CD14-positive monocyte (primary cell): Measurements from ENCODE around the gene TRAPPC2. TPM values are rescaled to one million over a fixed set of nuclear protein-coding genes. Genes with fewer than 3 reads are reported as not detected.

ENCODE experiments used
- DNase-seq, 3 donors: peaks; one replicate each; pipeline ENCODE4 v3.0.0-alpha.2; 2011 to 2022
- H2AFZ ChIP-seq: 2 replicates; pipeline ENCODE4 v1.6.0; 2012; ENCODE audit warnings: mild to moderate bottlenecking, low read depth, low read length, inconsistent platforms; ENCODE audit not compliant: insufficient read depth, poor library complexity, severe bottlenecking
- H3K27ac ChIP-seq, 2 donors: 1 replicate in 1 of 2; 2 replicates in 1 of 2; pipeline ENCODE4 v1.5.1; 2012 to 2013; ENCODE audit warnings: low read length in 2 of 2, control low read depth in 1 of 2, inconsistent platforms in 1 of 2, low read depth in 1 of 2, mild to moderate bottlenecking in 1 of 2
- H3K27me3 ChIP-seq, 2 donors: one replicate each; pipeline versions ENCODE4 v1.6.0 to v1.6.1; 2011 to 2013; ENCODE audit warnings: low read length in 2 of 2; ENCODE audit not compliant: control insufficient read depth in 2 of 2, insufficient read depth in 2 of 2
- H3K36me3 ChIP-seq, 2 donors: replicated peaks in 1 of 2; 1 replicate in 1 of 2; 2 replicates in 1 of 2; pipeline versions ENCODE4 v1.5.1 to v1.6.1; 2012 to 2013; ENCODE audit warnings: low read length in 2 of 2, control low read depth in 1 of 2, inconsistent platforms in 1 of 2, mild to moderate bottlenecking in 1 of 2; ENCODE audit not compliant: insufficient read depth in 2 of 2, control insufficient read depth in 1 of 2
- H3K4me1 ChIP-seq, 2 donors: 1 replicate in 1 of 2; 2 replicates in 1 of 2; pipeline versions ENCODE4 v1.5.1 to v1.6.1; 2012 to 2013; ENCODE audit warnings: low read length in 2 of 2, control low read depth in 1 of 2, inconsistent platforms in 1 of 2, mild to moderate bottlenecking in 1 of 2, moderate library complexity in 1 of 2; ENCODE audit not compliant: insufficient read depth in 2 of 2, control insufficient read depth in 1 of 2
- H3K4me2 ChIP-seq: replicated peaks from 2 replicates; pipeline ENCODE3; 2012; ENCODE audit warnings: low read length, moderate library complexity, mild to moderate bottlenecking; ENCODE audit not compliant: poor library complexity, severe bottlenecking; ENCODE audit errors: extremely low read depth
- H3K4me3 ChIP-seq, 3 experiments: fragments of 200-600 bp in 1 of 3; sonication (generic) in 1 of 3; replicated peaks in 1 of 3; 1 replicate in 2 of 3; 2 replicates in 1 of 3; pipeline ENCODE4 v1.5.1; 2011 to 2013; ENCODE audit warnings: low read length in 3 of 3, mild to moderate bottlenecking in 3 of 3, control low read depth in 2 of 3, low read depth in 2 of 3, inconsistent platforms in 1 of 3, moderate library complexity in 1 of 3
- H3K79me2 ChIP-seq: 2 replicates; pipeline ENCODE4 v1.6.0; 2012; ENCODE audit warnings: mild to moderate bottlenecking, control low read depth, inconsistent platforms, low read length, moderate library complexity; ENCODE audit not compliant: insufficient read depth
- H3K9ac ChIP-seq: 2 replicates; pipeline ENCODE4 v1.6.0; 2017; ENCODE audit warnings: low read length, mild to moderate bottlenecking; ENCODE audit not compliant: insufficient read depth, poor library complexity, severe bottlenecking
- H3K9me3 ChIP-seq, 2 donors: replicated peaks in 1 of 2; 1 replicate in 1 of 2; 2 replicates in 1 of 2; pipeline versions ENCODE4 v1.5.1 to v1.6.1; 2012 to 2013; ENCODE audit warnings: low read length in 2 of 2, control low read depth in 1 of 2; ENCODE audit not compliant: control insufficient read depth in 1 of 2, insufficient read depth in 1 of 2
- H4K20me1 ChIP-seq: 2 replicates; pipeline ENCODE4 v1.6.0; 2012; ENCODE audit warnings: mild to moderate bottlenecking, low read length, control low read depth, moderate library complexity; ENCODE audit not compliant: insufficient read depth
- H3K27ac Mint-ChIP-seq, 7 donors: one replicate each; pipeline ENCODE4 v1.8.0; 2020; ENCODE audit warnings: mild to moderate bottlenecking in 7 of 7, mixed read lengths in 7 of 7, moderate library complexity in 6 of 7, inconsistent platforms in 2 of 7
- H3K27me3 Mint-ChIP-seq, 3 donors: one replicate each; pipeline ENCODE4 v1.8.0; 2021 to 2022; ENCODE audit warnings: low read depth in 3 of 3, mild to moderate bottlenecking in 3 of 3, mixed read lengths in 3 of 3, moderate library complexity in 3 of 3, inconsistent platforms in 1 of 3
- H3K36me3 Mint-ChIP-seq, 2 donors: one replicate each; pipeline ENCODE4 v1.8.0; 2020; ENCODE audit warnings: mixed read lengths in 2 of 2, inconsistent platforms in 1 of 2, mild to moderate bottlenecking in 1 of 2
- H3K4me1 Mint-ChIP-seq: one replicate; pipeline ENCODE4 v1.8.0; 2020; ENCODE audit warnings: mild to moderate bottlenecking, mixed read lengths
- H3K4me3 Mint-ChIP-seq, 2 donors: one replicate each; pipeline ENCODE4 v1.8.0; 2020; ENCODE audit warnings: mild to moderate bottlenecking in 2 of 2, mixed read lengths in 2 of 2, moderate library complexity in 1 of 2
- H3K9me3 Mint-ChIP-seq, 7 donors: one replicate each; pipeline ENCODE4 v1.8.0; 2020 to 2022; ENCODE audit warnings: mixed read lengths in 7 of 7, mild to moderate bottlenecking in 6 of 7, moderate library complexity in 6 of 7, inconsistent platforms in 2 of 7
- CTCF ChIP-seq: fragments of 200-600 bp; IDR thresholded peaks from one replicate; pipeline ENCODE4 v1.8.0; 2022; ENCODE audit warnings: antibody characterized with exemption, mild to moderate bottlenecking
- WGBS: methylation state at CpG from one replicate; pipeline ENCODE4 v1.1.5; 2013; ENCODE audit warnings: missing lambda C conversion rate; ENCODE audit not compliant: insufficient coverage; 5-methylcytosine and 5-hydroxymethylcytosine counted together
- intact Hi-C, 2 donors: fragments of 100-400 bp; cut with micrococcal nuclease; formaldehyde crosslinking; loops; one replicate each; pipeline versions ENCODE4 v1.15.0 to v1.15.1; 2023
- polyA plus RNA-seq, 3 donors: library from polyadenylated mRNA; depleted of rRNA in 1 of 3; unstranded in 2 of 3; stranded (reverse) in 1 of 3; fragments of 300-500 nt in 2 of 3; fragments of >200 nt in 1 of 3; fragmentation: Illumina TruSeq in 2 of 3; gene quantifications; 1 replicate in 2 of 3; 2 replicates in 1 of 3; pipeline ENCODE4 v1.2.3, GENCODE V29; 2012 to 2021

Gene TRAPPC2
- polyA plus RNA-seq, 3 donors, result 10.6 to 18.3 (median 12.2) TPM

- Mint-ChIP-seq H3K27me3 (peaks cover 0 to 3% (median 0%) of the 10 kb centered on the region in 3 donors), H3K4me3 (no peak overlapping the region), H3K27ac (peak overlapping the region in 1 of 7 donors; percentile 82), H3K4me1 (peaks cover 34% of the 10 kb centered on the region), H3K36me3 (peaks cover 4 to 15% of the 10 kb centered on the region in 2 donors), H3K9me3 (peaks cover 0 to 3% (median 0%) of the 10 kb centered on the region in 7 donors)
- Histone ChIP-seq H3K79me2 (peaks cover 4% of the 10 kb centered on the region), H3K4me3 (no peak overlapping the region), H4K20me1 (no peaks in the 10 kb centered on the region), H3K36me3 (peaks cover under 1 to 5% of the 10 kb centered on the region in 2 donors), H3K27ac (no peak overlapping the region), H3K9me3 (no peaks in the 10 kb centered on the region), H3K27me3 (no peaks in the 10 kb centered on the region), H3K4me1 (peaks cover 28 to 30% of the 10 kb centered on the region in 2 donors), H2AFZ (no peak overlapping the region), H3K4me2 (no peak overlapping the region), H3K9ac (no peak overlapping the region)
- no CpG with 5 or more reads among the region's 3 CpGs for WGBS
- intact Hi-C loops, result no loop called here
- no peak for DNase-seq
- no peak for TF ChIP-seq CTCF
These were observed 17.7 kb upstream of the TRAPPC2 start for GRCh38 chrX:13752141-13752540.

GRCh38 chrX:13750812-13751211 is 16.4 kb upstream of the TRAPPC2 start:
- H3K4me3 ChIP-seq, result no peak overlapping the region
- H3K27me3 Mint-ChIP-seq, result peaks cover 0 to 3% (median 0%) of the 10 kb centered on the region in 3 donors
- no peak for DNase-seq
- peaks cover 4% of the 10 kb centered on the region for H3K79me2 ChIP-seq
- no peaks in the 10 kb centered on the region for H3K27me3 ChIP-seq
- H3K4me1 Mint-ChIP-seq, result peaks cover 29% of the 10 kb centered on the region
- peaks cover 24 to 25% of the 10 kb centered on the region in 2 donors for H3K4me1 ChIP-seq
- H3K9me3 Mint-ChIP-seq, result peaks cover 0 to 3% (median 0%) of the 10 kb centered on the region in 7 donors
- intact Hi-C loops, result no loop called here
- no peaks in the 10 kb centered on the region for H4K20me1 ChIP-seq
- no peak for TF ChIP-seq CTCF
- H3K4me2 ChIP-seq, result no peak overlapping the region
- peaks cover 0 to 7% of the 10 kb centered on the region in 2 donors for H3K36me3 ChIP-seq
- H2AFZ ChIP-seq, result no peak overlapping the region
- H3K9me3 ChIP-seq, result no peaks in the 10 kb centered on the region
- no peak overlapping the region for H3K9ac ChIP-seq
- H3K27ac ChIP-seq, result no peak overlapping the region
- H3K36me3 Mint-ChIP-seq, result peaks cover 7 to 18% of the 10 kb centered on the region in 2 donors
- H3K27ac Mint-ChIP-seq, result peak overlapping the region in 1 of 7 donors; percentile 25
- H3K4me3 Mint-ChIP-seq, result no peak overlapping the region
